Stimulated activated CD4-positive, alpha-beta T cell treated with anti-CD3 and anti-CD28 coated beads, Interleukin-1b, Interleukin-23, amount 100 ng/mL, for 24 hours (primary cell): ENCODE results near the gene ADK.

ENCODE experiments used
- DNase-seq, 4 experiments: peaks; one replicate each; pipeline ENCODE4 v3.0.0-alpha.2; 2020; ENCODE audit warnings: low read depth in 4 of 4, low spot score in 1 of 4

Gene ADK

GRCh38 chr10:74708246-74708645, 557.2 kb downstream of the ADK start:
- no peak for DNase-seq

- DNase-seq = no peak
Measured at GRCh38 chr10:74718208-74718607, 567.2 kb downstream of the ADK start.

GRCh38 chr10:74728225-74728624, 577.2 kb downstream of the ADK start:
- no peak for DNase-seq

- DNase-seq = no peak
Measured at GRCh38 chr10:74730246-74730645, 579.2 kb downstream of the ADK start.

GRCh38 chr10:74733612-74734011, 582.6 kb downstream of the ADK start:
- DNase-seq = no peak

- no peak for DNase-seq
Measured at GRCh38 chr10:74736029-74736428, 585.0 kb downstream of the ADK start.

- no peak for DNase-seq
Measured at GRCh38 chr10:74738052-74738451, 587.0 kb downstream of the ADK start.

- no peak for DNase-seq
Measured at GRCh38 chr10:74738542-74738941, 587.5 kb downstream of the ADK start.

GRCh38 chr10:74738985-74739567, 588.1 kb downstream of the ADK start:
- no peak for DNase-seq

- DNase-seq = no peak
Measured at GRCh38 chr10:74743401-74743800, 592.4 kb downstream of the ADK start.

- no peak for DNase-seq
Measured at GRCh38 chr10:74745449-74745848, 594.4 kb downstream of the ADK start.

- no peak for DNase-seq
Measured at GRCh38 chr10:74746813-74747212, 595.8 kb downstream of the ADK start.

- no peak for DNase-seq
Measured at GRCh38 chr10:74748468-74749031, 597.5 kb downstream of the ADK start.

GRCh38 chr10:74750848-74751274, 599.8 kb downstream of the ADK start:
- no peak for DNase-seq

- no peak for DNase-seq
Measured at GRCh38 chr10:74752371-74753040, 601.5 kb downstream of the ADK start.

- DNase-seq = no peak
Measured at GRCh38 chr10:74753442-74754211, 602.6 kb downstream of the ADK start.

GRCh38 chr10:74754381-74754821, 603.4 kb downstream of the ADK start:
- no peak for DNase-seq

GRCh38 chr10:74755273-74755672, 604.3 kb downstream of the ADK start:
- DNase-seq = no peak
